HG02970 (cell line): ENCODE data around the gene TNS3.
"Not testable (repeated sequence)": the region's sequence is repeated elsewhere in the genome, so short reads cannot be mapped to it uniquely, and the experiment has no call there.

Experiments used
- ATAC-seq: cut with Tn5 transposase; IDR thresholded peaks from one replicate; pipeline ENCODE4 v1.9.1; 2021; ENCODE audit warnings: mild to moderate bottlenecking, moderate library complexity, moderate number of reproducible peaks; ENCODE audit not compliant: unreplicated experiment, low FRiP score

TNS3 gene

DNA sequence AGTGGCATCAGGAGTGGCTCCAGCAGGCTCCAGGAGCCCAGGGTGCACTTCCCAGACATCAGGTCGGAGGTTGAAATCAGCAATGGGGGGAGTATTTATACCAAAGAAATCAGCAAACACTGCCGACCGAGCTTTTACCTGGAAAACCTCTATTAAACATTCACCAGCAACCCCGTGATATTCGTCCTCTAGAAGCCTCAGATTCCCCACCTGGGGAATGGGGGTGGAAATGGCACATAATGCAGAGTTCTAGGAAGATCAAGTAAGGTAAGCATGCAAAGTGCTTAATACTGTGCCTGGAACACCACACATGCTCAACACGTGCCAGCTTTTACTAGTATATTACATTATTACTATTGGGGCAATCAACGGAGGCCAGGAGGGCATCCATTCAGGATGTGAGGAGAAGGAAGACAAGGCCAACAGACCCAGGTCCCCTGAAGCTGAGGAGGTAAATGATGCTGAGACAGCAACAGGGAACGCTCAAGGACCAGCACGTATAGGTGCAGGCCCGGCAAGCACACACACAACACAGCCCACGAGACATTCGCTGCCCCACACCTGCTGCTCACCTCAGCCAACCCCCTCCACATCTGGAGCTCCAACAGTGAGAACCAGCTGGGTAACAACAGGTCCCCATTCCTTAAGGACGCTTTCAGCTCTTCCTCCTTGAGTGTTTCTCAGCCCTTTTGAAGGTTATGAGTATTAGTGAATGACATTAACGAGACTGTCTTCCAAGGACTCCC, 125.5 kb downstream of the TNS3 start:
- no peak for ATAC-seq

DNA sequence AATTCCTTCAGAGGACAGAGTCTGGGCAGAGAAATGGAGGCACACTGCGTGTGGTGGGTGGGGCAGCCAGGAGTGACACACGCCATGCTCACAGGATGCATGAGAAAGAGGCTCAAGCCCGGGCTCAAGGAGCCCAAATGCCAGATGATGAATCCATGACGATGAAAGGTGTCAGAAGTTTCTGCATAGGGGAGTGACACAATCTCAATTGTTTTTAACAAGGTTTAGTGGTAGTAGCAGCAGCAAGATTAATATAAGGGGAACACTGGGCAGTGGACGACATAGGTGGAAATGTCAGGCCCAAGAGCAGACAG, 126.1 kb downstream of the TNS3 start:
- no peak for ATAC-seq

DNA sequence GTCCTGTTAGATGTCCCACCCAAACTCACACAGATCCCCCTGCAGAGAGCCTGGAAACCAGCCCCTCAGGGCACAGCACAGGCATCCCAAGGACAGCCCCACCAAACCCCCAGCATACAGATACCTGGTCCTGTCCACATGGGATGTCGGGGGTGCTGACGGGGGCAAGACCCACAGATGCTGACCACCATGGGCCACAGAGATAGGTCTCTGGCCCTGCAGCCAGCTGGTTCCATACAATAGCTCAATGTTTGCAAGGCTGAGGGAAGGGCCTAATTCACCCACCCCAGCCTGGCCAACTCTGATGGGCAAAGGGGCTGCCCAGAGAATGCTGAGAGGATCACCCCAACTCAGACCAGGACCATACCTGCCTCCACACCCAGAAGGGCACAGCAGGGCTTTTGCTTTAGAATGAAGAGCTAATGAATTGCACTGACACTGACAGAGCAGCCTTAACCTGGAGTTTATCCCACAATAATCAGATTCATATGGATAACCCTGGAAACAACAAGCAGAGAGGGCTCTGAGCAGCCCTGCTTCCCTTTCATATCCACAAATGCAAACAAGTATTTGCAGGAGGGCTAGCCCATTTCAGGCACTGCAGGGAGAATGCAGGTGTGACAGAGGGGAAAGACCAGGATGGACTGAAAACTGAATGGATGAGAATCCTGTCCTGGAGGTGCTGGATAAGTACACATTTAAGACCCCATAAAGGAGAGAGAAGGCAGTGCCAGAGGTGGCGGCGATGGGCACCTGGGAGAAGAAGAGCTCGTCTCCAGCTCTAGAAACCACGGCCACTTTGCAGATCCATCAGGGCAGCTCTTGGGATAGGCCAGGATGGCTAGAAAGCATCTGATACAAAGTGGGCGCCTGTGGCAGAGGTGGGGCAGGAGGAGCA, 126.7 kb downstream of the TNS3 start:
- no peak for ATAC-seq

DNA sequence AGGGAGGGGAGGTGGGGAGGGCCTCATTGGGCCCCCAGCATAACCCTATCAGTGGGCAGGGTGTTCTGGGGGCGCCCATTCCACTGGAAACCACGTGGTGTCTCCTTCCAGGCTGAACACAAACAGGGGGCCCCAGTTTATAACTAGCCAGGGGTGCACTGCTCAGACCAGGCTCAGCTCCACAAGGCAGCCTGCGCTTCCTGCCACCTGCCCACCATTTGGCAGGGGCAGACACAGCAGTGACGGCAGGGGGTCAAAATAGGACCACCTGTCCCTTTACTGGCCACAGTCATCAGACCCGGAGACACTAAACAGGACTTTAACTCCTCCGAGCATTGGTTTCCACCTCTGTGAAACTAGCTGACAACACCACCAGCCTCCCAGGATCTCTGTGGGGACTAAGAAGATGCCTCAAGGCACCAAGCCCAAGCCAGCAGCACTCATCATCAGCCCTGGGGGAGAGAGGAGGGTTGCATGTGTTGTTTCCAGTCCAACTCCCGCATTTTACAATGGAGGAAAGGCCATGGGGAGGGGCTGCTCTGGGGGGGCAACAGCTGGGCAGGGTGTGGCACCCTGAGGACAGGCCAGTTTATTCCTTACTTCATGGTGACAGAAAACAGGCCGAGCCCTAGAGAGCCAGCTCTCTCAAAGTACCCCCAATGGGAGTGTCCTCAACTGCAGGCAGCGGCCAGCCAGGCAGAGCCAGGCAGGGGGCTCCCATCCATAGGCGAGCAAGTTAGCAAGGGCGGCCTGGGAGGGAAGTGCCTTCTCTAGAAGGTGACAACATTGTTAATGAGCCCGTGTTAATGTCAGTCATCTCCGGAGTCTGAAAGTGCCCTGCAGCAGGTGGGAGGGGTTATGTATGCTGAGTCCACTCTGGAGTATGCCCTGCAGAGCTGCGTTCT, 127.6 kb downstream of the TNS3 start:
- ATAC-seq = no peak

GRCh38 chr7:47453093-47454061, 128.5 kb downstream of the TNS3 start:
- ATAC-seq = no peak

GRCh38 chr7:47452715-47453092, 129.2 kb downstream of the TNS3 start:
- ATAC-seq = no peak

DNA sequence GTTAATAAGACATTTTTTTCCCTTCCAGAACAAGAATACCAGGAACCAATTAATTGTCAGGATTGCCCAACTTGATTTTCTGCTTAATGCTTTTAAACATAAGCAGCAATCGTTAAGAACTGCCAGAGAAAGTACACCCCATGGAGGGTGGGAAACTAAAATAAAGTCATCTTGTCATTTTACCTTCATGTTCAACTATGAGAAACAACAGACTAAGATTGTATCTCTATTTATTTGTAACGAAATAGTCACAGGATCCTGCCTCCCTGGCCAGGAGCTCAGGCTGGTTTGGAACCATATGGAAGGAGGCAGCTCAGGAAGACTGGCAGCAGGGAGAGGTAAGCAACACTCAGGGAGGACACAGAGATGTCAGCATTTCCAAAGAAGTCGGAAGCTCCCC, 129.6 kb downstream of the TNS3 start:
- no peak for ATAC-seq

GRCh38 chr7:47451851-47452205, 130.1 kb downstream of the TNS3 start:
- no peak for ATAC-seq

DNA sequence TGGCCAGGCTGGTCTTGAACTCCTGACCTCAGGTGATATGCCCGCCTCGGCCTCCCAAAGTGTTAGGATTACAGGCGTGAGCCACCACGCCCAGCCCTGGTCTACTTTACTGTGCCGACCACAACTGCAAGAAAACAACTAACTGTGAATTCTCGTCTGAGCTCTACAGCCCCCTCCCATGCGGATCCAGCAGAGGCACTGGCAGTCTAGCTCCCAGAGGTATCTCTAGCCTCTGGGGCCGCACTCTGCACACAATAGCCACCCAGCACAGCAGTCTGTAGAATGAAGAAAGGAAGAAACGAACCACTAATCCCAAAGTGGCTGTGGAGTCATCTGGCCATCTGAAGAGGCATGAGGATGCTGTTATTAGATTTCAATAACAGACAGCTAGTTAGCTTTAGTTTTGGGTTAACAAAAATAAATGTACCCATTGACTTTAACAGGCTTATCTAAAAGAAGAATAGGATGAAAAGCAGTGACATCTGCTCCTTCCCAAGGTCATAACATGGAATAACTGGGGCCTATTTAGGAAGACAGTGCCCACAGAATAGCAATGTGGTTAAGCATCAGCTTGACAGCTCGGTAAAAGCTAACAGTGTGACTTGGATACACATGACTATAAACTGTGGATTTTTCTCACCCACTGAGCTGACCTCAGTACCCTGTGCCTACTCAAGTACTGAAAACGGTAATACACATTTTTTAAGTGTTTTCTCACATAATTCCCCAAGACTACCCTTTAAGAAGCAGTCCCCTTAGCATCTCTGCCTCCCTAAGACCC, 131.9 kb downstream of the TNS3 start:
- no peak for ATAC-seq

DNA sequence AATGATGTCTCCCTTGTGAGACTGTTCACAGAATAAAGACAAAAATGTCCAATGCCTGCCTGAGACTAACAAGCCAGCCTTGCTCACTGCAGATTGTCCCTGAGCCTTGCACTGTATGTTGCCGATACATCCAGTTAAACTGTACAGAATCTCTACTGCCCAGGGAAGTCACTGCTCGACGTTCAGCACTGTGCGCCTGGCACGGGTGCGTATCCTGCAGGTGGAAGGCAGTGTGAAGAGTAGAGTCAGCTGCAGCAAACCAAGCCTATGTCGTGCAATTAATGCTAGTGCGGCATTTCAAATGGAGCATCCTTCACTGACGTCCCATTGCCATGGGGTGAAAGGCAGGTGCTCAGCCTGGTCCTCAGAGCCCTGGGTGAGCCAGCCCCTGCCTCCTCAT, 132.9 kb downstream of the TNS3 start:
- ATAC-seq = no peak

DNA sequence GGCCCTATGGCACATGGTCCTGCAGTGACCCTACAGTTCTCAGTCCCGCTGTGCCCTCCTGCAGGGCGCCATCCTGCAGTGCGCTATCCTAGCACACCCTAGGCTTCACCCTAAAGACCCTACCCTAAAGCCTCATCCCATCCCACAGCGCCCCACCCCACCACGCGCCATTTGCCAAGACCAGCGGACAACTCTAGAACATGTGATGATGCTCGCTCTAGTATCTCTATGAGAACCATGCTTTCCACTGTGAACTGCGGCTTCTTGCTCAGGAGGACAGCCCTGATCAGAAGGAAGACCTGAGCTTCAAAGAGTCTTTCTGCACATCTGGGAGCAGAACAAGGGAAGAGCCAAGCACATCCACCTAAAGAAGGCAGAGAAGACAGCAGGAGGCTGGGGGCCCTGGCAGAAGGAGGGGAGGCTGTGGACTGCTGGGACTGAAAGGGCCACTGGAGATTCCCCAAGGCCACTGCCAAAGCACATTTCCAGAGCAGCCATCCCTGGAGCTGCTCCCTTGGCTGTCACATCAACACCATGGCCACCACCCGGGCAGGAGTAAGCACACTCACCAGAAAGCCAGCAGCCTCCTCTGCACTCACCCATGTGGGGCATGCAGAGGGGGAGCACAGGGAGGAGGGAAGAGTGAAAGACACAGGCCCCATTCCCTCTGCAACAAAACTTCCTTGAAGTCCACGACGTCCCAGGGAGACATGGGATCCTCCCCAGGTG, 134.1 kb downstream of the TNS3 start:
- no peak for ATAC-seq

- ATAC-seq = no peak
These were observed 134.9 kb downstream of the TNS3 start for GRCh38 chr7:47446871-47447466.

DNA sequence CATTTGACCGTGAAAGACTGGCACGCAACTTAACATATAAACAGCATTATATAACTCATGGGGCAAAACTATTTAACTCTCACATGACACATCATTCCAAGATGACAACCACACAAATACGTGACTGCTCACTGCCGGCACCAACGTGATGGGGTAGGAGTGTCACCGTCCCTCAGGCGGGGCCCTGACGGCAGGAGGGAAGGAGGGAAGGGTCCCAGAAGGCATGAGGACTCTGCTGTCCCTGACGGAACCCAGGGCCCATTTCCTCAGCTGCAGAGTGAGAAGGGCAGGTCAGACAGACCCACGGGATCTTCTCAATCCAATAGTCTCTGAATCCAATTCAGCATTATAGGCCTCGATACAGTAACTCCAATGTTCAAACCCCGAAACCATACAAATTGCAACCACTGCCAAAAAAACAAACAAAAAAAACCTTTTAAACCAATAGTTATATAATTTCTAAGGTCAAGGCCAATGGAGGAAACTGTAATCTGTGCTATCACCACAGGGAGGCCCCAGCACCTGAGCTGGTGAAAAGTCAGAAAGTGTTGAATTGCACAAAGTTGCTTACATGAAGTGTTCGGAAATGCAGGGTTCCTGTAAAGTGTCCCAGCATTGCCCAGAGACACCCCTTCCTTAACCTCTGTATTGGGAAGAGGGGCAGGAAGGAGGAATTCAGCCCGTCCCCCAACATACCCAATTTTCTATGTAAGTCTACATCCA, 137.4 kb downstream of the TNS3 start:
- no peak for ATAC-seq

DNA sequence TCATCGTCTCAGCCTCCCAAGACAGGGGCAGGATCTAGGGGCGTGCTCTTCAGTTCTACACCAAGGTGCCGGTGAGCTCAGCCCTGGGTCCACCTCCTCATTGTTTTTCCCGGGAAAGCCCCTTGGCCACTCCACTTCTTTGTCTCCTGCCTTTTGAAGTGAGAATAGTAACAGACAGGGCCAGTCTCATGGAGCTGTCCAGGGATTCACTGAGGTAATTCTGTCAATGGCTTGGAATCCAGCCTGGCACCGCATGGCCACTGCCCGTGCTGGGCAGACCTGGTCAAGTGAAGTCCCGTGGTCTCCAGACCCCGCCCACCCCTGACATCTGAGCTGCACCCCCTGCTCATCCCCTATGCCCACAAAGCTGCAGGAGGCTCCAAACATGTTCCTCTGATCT, 138.9 kb downstream of the TNS3 start:
- no peak for ATAC-seq

- ATAC-seq = no peak
These were observed 139.4 kb downstream of the TNS3 start for GRCh38 chr7:47442605-47442865.

GRCh38 chr7:47441796-47442604, 139.9 kb downstream of the TNS3 start:
- no peak for ATAC-seq

- ATAC-seq = not testable (repeated sequence)
These were observed 140.9 kb downstream of the TNS3 start for GRCh38 chr7:47441048-47441447.
